HepG2 (cell line): ENCODE data around the gene IGLON5. TPM values are rescaled to one million over a fixed set of nuclear protein-coding genes. Genes with fewer than 3 reads are reported as not detected.

Experiments used
- ATAC-seq: fragments of 200-7000 bp; cut with Tn5 transposase; 3 replicates; pipeline ENCODE4 v1.9.1; 2020; ENCODE audit warnings: mild to moderate bottlenecking, moderate library complexity
- BruUV-seq: library from RNA; stranded (reverse); fragments of 400-500 nt; replicated peaks from 2 replicates; lab custom pipeline; 2021; lab: Mats Ljungman, UMichigan
- CTCF ChIA-PET: fragments of 300-600 bp; formaldehyde crosslinking; extraction: SDS; loops from one replicate; lab custom pipeline; 2021; ENCODE audit warnings: low total read pairs, inconsistent platforms, low intra/inter-chr PET ratio; lab: Yijun Ruan, JAX
- POLR2A ChIA-PET: fragments of 350-600 bp; sonication (Branson Sonifier 250); formaldehyde crosslinking; loops from one replicate; lab custom pipeline; 2020; ENCODE audit warnings: antibody characterized with exemption, inconsistent platforms; lab: Yijun Ruan, JAX
- DNase-seq: peaks from one replicate; pipeline ENCODE4 v3.0.0-alpha.2; 2015; ENCODE audit warnings: low spot score
- FAIRE-seq: peaks from 3 replicates; lab custom pipeline; 2011; peaks lifted over from hg19 to GRCh38; lab: Jason Lieb, UNC
- H2AFZ ChIP-seq: one replicate; pipeline ENCODE4 v1.6.1; 2011; ENCODE audit warnings: low read length, inconsistent platforms
- H3K27ac ChIP-seq: fragments of 300-600 bp; 3 replicates; pipeline ENCODE4 v1.8.0; 2011; ENCODE audit warnings: mixed run types, mild to moderate bottlenecking, mixed read lengths, low read length, inconsistent platforms; ENCODE audit not compliant: insufficient read depth; ENCODE audit errors: extremely low read length
- H3K27me3 ChIP-seq, 2 experiments: fragments of 200-600 bp in 1 of 2; 2 replicates in 1 of 2; 3 replicates in 1 of 2; pipeline versions ENCODE4 v1.6.0 to v1.8.0; 2011; ENCODE audit warnings: low read length in 2 of 2, mild to moderate bottlenecking in 2 of 2, moderate library complexity in 2 of 2, inconsistent platforms in 1 of 2; ENCODE audit not compliant: insufficient read depth in 2 of 2, control insufficient read depth in 1 of 2
- H3K36me3 ChIP-seq, 2 experiments: fragments of 200-600 bp in 1 of 2; replicated peaks in 1 of 2; 2 replicates in 1 of 2; 3 replicates in 1 of 2; pipeline versions ENCODE4 v1.5.1 to v1.8.0; 2011; ENCODE audit warnings: low read length in 2 of 2, inconsistent platforms in 1 of 2; ENCODE audit not compliant: insufficient read depth in 2 of 2, control insufficient read depth in 1 of 2
- H3K4me1 ChIP-seq: 2 replicates; pipeline ENCODE4 v1.5.1; 2012; ENCODE audit warnings: low read length, inconsistent platforms; ENCODE audit not compliant: insufficient read depth
- H3K4me2 ChIP-seq: 2 replicates; pipeline ENCODE4 v1.6.0; 2011; ENCODE audit warnings: low read depth, low read length, inconsistent platforms
- H3K4me3 ChIP-seq, 3 experiments: fragments of 200-600 bp in 1 of 3; sonication (generic), shearing (Covaris generic) in 1 of 3; replicated peaks in 1 of 3; 2 replicates each; pipeline ENCODE4 v1.5.1; 2011 to 2016; ENCODE audit warnings: low read length in 3 of 3, inconsistent platforms in 2 of 3, low read depth in 2 of 3, mild to moderate bottlenecking in 2 of 3, control low read depth in 1 of 3, mixed read lengths in 1 of 3; ENCODE audit not compliant: insufficient read depth in 1 of 3
- H3K79me2 ChIP-seq: one replicate; pipeline ENCODE4 v1.6.1; 2011; ENCODE audit warnings: low read length, inconsistent platforms; ENCODE audit not compliant: insufficient read depth
- H3K9ac ChIP-seq: 2 replicates; pipeline ENCODE4 v1.6.0; 2011; ENCODE audit warnings: mild to moderate bottlenecking, low read depth, low read length, inconsistent platforms; ENCODE audit not compliant: insufficient read depth
- H3K9me3 ChIP-seq: 2 replicates; pipeline ENCODE4 v1.5.1; 2012; ENCODE audit warnings: mild to moderate bottlenecking, low read length
- H4K20me1 ChIP-seq: 2 replicates; pipeline ENCODE4 v1.6.0; 2011; ENCODE audit warnings: inconsistent platforms, mild to moderate bottlenecking, low read length, moderate library complexity; ENCODE audit not compliant: insufficient read depth
- ATF7-NPFF ChIP-seq: sonication (generic); formaldehyde crosslinking; IDR thresholded peaks from 2 replicates; pipeline ENCODE4 v1.8.1; 2023; ENCODE audit warnings: mild to moderate bottlenecking, low read depth, missing genetic modification reagents, moderate library complexity
- ELF1 ChIP-seq: sonication (generic); formaldehyde crosslinking; IDR thresholded peaks from 2 replicates; pipeline ENCODE4 v1.4.0; 2020; ENCODE audit warnings: missing genetic modification reagents
- GABPB1 ChIP-seq: IDR thresholded peaks from 2 replicates; pipeline ENCODE4 v1.6.1; 2016; ENCODE audit warnings: mild to moderate bottlenecking, missing genetic modification reagents, moderate library complexity, missing compliant biosample characterization
- HNF4A ChIP-seq: sonication (generic); formaldehyde crosslinking; IDR thresholded peaks from 2 replicates; pipeline ENCODE4 v1.4.0; 2020; ENCODE audit warnings: missing genetic modification reagents
- HOXA5 ChIP-seq: sonication (generic); formaldehyde crosslinking; IDR thresholded peaks from 2 replicates; pipeline ENCODE4 v1.4.0; 2020; ENCODE audit warnings: missing genetic modification reagents
- LCORL ChIP-seq, 2 experiments: fragments of 450-650 bp in 1 of 2; sonication (generic) in 1 of 2; formaldehyde crosslinking in 1 of 2; IDR thresholded peaks; 2 replicates each; pipeline versions ENCODE4 v1.5.0 to v1.6.1; 2017 to 2020; ENCODE audit warnings: antibody characterized with exemption in 1 of 2, missing genetic modification reagents in 1 of 2
- MTA1 ChIP-seq: sonication (generic); formaldehyde crosslinking; IDR thresholded peaks from 2 replicates; pipeline ENCODE4 v1.4.0; 2020; ENCODE audit warnings: missing genetic modification reagents, mild to moderate bottlenecking, borderline replicate concordance
- POLR2A ChIP-seq, 2 experiments: IDR thresholded peaks; 2 replicates each; pipeline ENCODE4 v1.6.1; 2011; ENCODE audit warnings: low read depth in 2 of 2, low read length in 2 of 2, mild to moderate bottlenecking in 1 of 2, moderate library complexity in 1 of 2; ENCODE audit not compliant: insufficient read depth in 1 of 2
- PTBP1 ChIP-seq: fragments of 200-400 bp; formaldehyde crosslinking; IDR thresholded peaks from 2 replicates; pipeline ENCODE4 v1.6.1; 2018; ENCODE audit warnings: low read length, low read depth; ENCODE audit not compliant: poor library complexity, severe bottlenecking
- RFX3 ChIP-seq: IDR thresholded peaks from 2 replicates; pipeline ENCODE4 v1.6.1; 2016; ENCODE audit warnings: missing biosample characterization, missing genetic modification reagents
- SOX6 ChIP-seq, 2 experiments: fragments of 450-650 bp in 1 of 2; sonication (generic) in 1 of 2; formaldehyde crosslinking in 1 of 2; IDR thresholded peaks; 2 replicates each; pipeline versions ENCODE4 v1.4.0 to v1.6.1; 2017 to 2020; ENCODE audit warnings: antibody characterized with exemption in 1 of 2, mild to moderate bottlenecking in 1 of 2, missing genetic modification reagents in 1 of 2
- ZFP41 ChIP-seq: sonication (generic); formaldehyde crosslinking; IDR thresholded peaks from 2 replicates; pipeline ENCODE4 v1.4.0; 2020; ENCODE audit warnings: mild to moderate bottlenecking, missing genetic modification reagents, borderline replicate concordance
- ZKSCAN5 ChIP-seq: sonication (generic); formaldehyde crosslinking; IDR thresholded peaks from 2 replicates; pipeline ENCODE4 v1.5.1; 2020; ENCODE audit warnings: mild to moderate bottlenecking, missing genetic modification reagents
- WGBS: methylation state at CpG from one replicate; pipeline ENCODE4 v1.1.6; 2017; ENCODE audit warnings: low lambda C conversion rate; 5-methylcytosine and 5-hydroxymethylcytosine counted together
- in situ Hi-C: cut with HindIII; loops from 2 replicates; pipeline ENCODE4 v1.10.0; 2017; ENCODE audit warnings: low pct_unique_long_range_greater_than_20kb; ENCODE audit not compliant: extremely low pct_ligation_motif_present
- intact Hi-C: fragments of 100-400 bp; cut with micrococcal nuclease; formaldehyde crosslinking; loops from one replicate; pipeline ENCODE4 v1.10.0; 2022; ENCODE audit not compliant: unreplicated experiment
- polyA plus RNA-seq, 8 experiments: library from polyadenylated mRNA; depleted of rRNA in 3 of 8; stranded (reverse) in 7 of 8; unstranded in 1 of 8; fragments of >200 nt; fragmentation: Illumina TruSeq in 4 of 8; extraction: Trizol in 4 of 8; gene quantifications; 2 replicates each; pipeline versions ENCODE4 v1.2.1 to v1.2.3, GENCODE V29; 2011 to 2016; ENCODE audit warnings: low read depth in 4 of 8, missing spikeins in 1 of 8, mixed read lengths in 1 of 8; ENCODE audit not compliant: insufficient read depth in 1 of 8
- total RNA-seq, 5 experiments: library from RNA; depleted of rRNA; stranded (reverse); fragments of >200 nt; fragmentation: Illumina TruSeq; extraction: Trizol; gene quantifications; 2 replicates each; pipeline ENCODE4 v1.2.3, GENCODE V29; 2016; ENCODE audit warnings: low read depth in 1 of 5
- TF ChIP-seq, protein P1 (sequence below): sonication (generic); formaldehyde crosslinking; IDR thresholded peaks from 2 replicates; pipeline ENCODE4 v1.5.0; 2020; ENCODE audit warnings: missing genetic modification reagents, mild to moderate bottlenecking, borderline replicate concordance
- TF ChIP-seq, protein P2 (sequence below): IDR thresholded peaks from 2 replicates; pipeline ENCODE4 v1.6.1; 2012; ENCODE audit warnings: low read depth, low read length, improper control_type of control experiment
- TF ChIP-seq, protein P3 (sequence below): sonication (generic); formaldehyde crosslinking; IDR thresholded peaks from 2 replicates; pipeline ENCODE4 v1.9.0; 2021; ENCODE audit warnings: missing genetic modification reagents, borderline replicate concordance

IGLON5 gene
- total and polyA plus RNA-seq, 2 of the 13 experiments (the other 11 are each of a cell fraction or from before 2014, with no cell fraction given) = 0.04 to 5.7 TPM

DNA sequence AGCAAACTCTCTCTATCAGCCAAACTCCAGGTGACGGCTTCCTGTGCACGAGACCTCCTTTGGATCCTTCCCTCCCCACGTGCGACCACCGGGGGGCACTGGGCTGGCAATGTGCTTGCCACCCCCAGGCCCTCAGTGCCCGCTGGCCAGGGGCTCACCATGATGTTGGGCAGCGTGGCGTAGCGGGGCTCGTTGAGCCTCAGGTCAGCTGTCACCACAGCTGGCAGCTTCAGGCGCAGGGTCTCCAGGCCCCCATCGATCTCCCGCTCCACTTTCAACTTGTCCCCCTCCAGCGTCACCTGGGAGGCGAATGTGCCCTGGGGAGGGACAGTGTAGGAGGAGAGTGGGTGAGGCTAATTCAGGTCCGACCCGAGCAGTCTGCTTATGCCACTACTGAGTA is 35.3 kb downstream of the IGLON5 start (continued):
- TF ChIP-seq, protein P1, sequence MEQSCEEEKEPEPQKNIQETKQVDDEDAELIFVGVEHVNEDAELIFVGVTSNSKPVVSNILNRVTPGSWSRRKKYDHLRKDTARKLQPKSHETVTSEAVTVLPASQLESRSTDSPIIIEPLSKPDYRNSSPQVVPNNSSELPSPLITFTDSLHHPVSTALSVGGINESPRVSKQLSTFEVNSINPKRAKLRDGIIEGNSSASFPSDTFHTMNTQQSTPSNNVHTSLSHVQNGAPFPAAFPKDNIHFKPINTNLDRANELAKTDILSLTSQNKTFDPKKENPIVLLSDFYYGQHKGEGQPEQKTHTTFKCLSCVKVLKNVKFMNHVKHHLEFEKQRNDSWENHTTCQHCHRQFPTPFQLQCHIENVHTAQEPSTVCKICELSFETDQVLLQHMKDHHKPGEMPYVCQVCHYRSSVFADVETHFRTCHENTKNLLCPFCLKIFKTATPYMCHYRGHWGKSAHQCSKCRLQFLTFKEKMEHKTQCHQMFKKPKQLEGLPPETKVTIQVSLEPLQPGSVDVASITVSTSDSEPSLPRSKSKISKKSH (CRISPR knock-in tag) = 0 out of 2 replicates have a peak, but pooled peaks have one; percentile 43
- TF ChIP-seq HNF4A (CRISPR knock-in tag) (no peak), GABPB1 (CRISPR knock-in tag) (0 out of 2 replicates have a peak, but pooled peaks have one; percentile 34), MTA1 (CRISPR knock-in tag) (peak; percentile 50; the same call in 1 of the 2 replicates), RFX3 (no peak)
- TF ChIP-seq, protein P2, sequence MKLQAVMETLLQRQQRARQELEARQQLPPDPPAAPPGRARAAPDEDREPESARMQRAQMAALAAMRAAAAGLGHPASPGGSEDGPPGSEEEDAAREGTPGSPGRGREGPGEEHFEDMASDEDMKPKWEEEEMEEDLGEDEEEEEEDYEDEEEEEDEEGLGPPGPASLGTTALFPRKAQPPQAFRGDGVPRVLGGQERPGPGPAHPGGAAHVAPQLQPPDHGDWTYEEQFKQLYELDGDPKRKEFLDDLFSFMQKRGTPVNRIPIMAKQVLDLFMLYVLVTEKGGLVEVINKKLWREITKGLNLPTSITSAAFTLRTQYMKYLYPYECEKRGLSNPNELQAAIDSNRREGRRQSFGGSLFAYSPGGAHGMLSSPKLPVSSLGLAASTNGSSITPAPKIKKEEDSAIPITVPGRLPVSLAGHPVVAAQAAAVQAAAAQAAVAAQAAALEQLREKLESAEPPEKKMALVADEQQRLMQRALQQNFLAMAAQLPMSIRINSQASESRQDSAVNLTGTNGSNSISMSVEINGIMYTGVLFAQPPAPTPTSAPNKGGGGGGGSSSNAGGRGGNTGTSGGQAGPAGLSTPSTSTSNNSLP = no peak

DNA sequence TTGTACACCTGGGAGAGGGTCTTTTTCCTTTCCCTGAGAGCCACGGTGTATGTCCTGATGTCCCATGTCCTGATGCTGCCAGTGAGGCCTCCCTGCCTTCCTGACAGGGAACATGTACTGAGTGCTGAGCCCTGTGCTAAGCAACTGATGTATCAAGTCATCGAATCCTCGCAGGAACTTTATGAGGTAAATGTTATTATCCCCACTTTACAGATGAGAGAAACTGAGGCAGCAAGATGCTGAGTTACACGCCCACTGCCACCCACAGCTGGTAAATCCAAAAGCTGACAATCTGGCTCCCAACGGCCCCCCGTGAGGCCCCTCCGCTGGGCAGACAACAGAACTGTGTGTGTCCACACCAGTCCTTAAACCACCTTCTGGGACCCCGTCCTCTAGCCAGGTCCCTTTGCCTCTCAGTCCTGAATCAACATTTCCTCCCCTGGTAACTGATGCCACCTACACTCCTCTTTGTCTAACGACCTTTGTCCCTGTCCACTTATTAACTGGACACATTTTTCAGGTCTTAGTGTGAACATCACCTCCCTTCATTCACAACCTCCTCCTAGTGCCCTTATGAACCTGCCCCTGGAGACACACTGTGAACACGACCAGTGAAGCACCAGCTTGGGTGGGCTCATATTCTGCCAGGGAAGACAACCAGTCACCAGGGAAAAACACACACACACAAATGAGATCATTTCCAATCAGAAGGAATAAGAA is 35.9 kb downstream of the IGLON5 start:
- peak overlapping the region; percentile 42 for H3K9ac ChIP-seq
- ATAC-seq (peak; percentile 20), FAIRE-seq (peak; percentile 46), DNase-seq (peak; percentile 71)
- H3K4me2 ChIP-seq = peak overlapping the region; percentile 47; the same call in 1 of the 2 replicates
- BruUV-seq = no TSS peak
- H3K4me3 ChIP-seq = no peak overlapping the region
- CTCF ChIA-PET = interaction anchor here (0.6 kb wide), 1 partner anchor 61 kb away, joined by 3 read pairs; no protein-coding TSS in a partner anchor
- H4K20me1 ChIP-seq = peaks cover 37% of the 10 kb centered on the region
- intact Hi-C loops = no loop called here
- H3K27ac ChIP-seq = peak overlapping the region; percentile 79
- H3K79me2 ChIP-seq = peaks cover 44% of the 10 kb centered on the region
- H3K9me3 ChIP-seq = no peaks in the 10 kb centered on the region
- H3K4me1 ChIP-seq = peaks cover 100% of the 10 kb centered on the region
- in situ Hi-C loops = no loop called here
- peaks cover 24 to 63% of the 10 kb centered on the region in 2 experiments for H3K36me3 ChIP-seq
- H2AFZ ChIP-seq = no peak overlapping the region
- no peaks in the 10 kb centered on the region; a peak in 1 of 5 replicates for H3K27me3 ChIP-seq
- POLR2A ChIA-PET = interaction anchor here (0.6 to 7.2 kb wide), 4 partner anchors 9 to 215 kb away, joined by 3 to 259 read pairs (median 41); partner anchors contain the start of gene ETFB
- WGBS = 67% methylated on average over 10 of the region's 10 CpGs
- TF ChIP-seq ELF1 = no peak
- TF ChIP-seq HOXA5 (CRISPR knock-in tag) = no peak
- TF ChIP-seq ZFP41 = no peak
- TF ChIP-seq ATF7-NPFF (CRISPR knock-in tag) = 0 out of 2 replicates have a peak, but pooled peaks have one; percentile 31
- TF ChIP-seq LCORL (IDR thresholded peaks at IDR 0.05) = no peak
- TF ChIP-seq LCORL (CRISPR knock-in tag; IDR thresholded peaks at IDR 0.05) = no peak
- 0 out of 4 replicates have a peak, but pooled peaks have one; percentile 16 to 24 for TF ChIP-seq POLR2A (IDR thresholded peaks at IDR 0.05; ENCODE audit: insufficient read depth in 1 of 2, low read depth in 2 of 2, low read length in 2 of 2)
- TF ChIP-seq, protein P3, sequence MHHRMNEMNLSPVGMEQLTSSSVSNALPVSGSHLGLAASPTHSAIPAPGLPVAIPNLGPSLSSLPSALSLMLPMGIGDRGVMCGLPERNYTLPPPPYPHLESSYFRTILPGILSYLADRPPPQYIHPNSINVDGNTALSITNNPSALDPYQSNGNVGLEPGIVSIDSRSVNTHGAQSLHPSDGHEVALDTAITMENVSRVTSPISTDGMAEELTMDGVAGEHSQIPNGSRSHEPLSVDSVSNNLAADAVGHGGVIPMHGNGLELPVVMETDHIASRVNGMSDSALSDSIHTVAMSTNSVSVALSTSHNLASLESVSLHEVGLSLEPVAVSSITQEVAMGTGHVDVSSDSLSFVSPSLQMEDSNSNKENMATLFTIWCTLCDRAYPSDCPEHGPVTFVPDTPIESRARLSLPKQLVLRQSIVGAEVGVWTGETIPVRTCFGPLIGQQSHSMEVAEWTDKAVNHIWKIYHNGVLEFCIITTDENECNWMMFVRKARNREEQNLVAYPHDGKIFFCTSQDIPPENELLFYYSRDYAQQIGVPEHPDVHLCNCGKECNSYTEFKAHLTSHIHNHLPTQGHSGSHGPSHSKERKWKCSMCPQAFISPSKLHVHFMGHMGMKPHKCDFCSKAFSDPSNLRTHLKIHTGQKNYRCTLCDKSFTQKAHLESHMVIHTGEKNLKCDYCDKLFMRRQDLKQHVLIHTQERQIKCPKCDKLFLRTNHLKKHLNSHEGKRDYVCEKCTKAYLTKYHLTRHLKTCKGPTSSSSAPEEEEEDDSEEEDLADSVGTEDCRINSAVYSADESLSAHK = no peak
- no peak for TF ChIP-seq SOX6 (IDR thresholded peaks at IDR 0.05)
- TF ChIP-seq SOX6 (CRISPR knock-in tag; IDR thresholded peaks at IDR 0.05) = peak; percentile 43
- TF ChIP-seq PTBP1 = no peak
- peak; percentile 88 for TF ChIP-seq ZKSCAN5 (CRISPR knock-in tag)
